ENCODE results near the gene MOCS3. TPM values are rescaled to one million over a fixed set of nuclear protein-coding genes. Genes with fewer than 3 reads are reported as not detected.
A peak's percentile ranks its signal among the peaks of the same experiment; 100 is the strongest.

The MOCS3 gene
- total RNA-seq, 1 experiment from 2014 or later: 6.4 TPM

- TF ChIP-seq CTCF (IDR thresholded peaks at IDR 0.05 in 2 of 3, conservative IDR thresholded peaks at IDR 0.05 in 1 of 3; ENCODE audit: borderline replicate concordance in 1 of 3, insufficient read depth in 1 of 3, low read depth in 2 of 3, low read length in 2 of 3) (no peak), CEBPB (IDR thresholded peaks at IDR 0.05; ENCODE audit: low read depth) (no peak), RAD21 (IDR thresholded peaks at IDR 0.05; ENCODE audit: low read depth) (no peak)
- TF ChIP-seq, protein P1, sequence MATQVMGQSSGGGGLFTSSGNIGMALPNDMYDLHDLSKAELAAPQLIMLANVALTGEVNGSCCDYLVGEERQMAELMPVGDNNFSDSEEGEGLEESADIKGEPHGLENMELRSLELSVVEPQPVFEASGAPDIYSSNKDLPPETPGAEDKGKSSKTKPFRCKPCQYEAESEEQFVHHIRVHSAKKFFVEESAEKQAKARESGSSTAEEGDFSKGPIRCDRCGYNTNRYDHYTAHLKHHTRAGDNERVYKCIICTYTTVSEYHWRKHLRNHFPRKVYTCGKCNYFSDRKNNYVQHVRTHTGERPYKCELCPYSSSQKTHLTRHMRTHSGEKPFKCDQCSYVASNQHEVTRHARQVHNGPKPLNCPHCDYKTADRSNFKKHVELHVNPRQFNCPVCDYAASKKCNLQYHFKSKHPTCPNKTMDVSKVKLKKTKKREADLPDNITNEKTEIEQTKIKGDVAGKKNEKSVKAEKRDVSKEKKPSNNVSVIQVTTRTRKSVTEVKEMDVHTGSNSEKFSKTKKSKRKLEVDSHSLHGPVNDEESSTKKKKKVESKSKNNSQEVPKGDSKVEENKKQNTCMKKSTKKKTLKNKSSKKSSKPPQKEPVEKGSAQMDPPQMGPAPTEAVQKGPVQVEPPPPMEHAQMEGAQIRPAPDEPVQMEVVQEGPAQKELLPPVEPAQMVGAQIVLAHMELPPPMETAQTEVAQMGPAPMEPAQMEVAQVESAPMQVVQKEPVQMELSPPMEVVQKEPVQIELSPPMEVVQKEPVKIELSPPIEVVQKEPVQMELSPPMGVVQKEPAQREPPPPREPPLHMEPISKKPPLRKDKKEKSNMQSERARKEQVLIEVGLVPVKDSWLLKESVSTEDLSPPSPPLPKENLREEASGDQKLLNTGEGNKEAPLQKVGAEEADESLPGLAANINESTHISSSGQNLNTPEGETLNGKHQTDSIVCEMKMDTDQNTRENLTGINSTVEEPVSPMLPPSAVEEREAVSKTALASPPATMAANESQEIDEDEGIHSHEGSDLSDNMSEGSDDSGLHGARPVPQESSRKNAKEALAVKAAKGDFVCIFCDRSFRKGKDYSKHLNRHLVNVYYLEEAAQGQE (IDR thresholded peaks at IDR 0.05; ENCODE audit: low read depth): no peak
Measured at GRCh38 chr20:50992336-50992732, 33.7 kb downstream of the MOCS3 start (continued).

GRCh38 chr20:50992733-50993457, 34.3 kb downstream of the MOCS3 start:
- H3K9me3 ChIP-seq (ENCODE audit: control insufficient read depth in 1 of 2, insufficient read depth in 1 of 2, low read depth in 1 of 2, low read length in 2 of 2): no peaks in the 10 kb centered on the region
- H3K4me2 ChIP-seq (ENCODE audit: low read length): 0 out of 2 replicates have a peak overlapping the region, but pooled peaks have one; percentile 11
- RAD21 ChIA-PET (ENCODE audit: low non-redundant PET in 1 of 2, low total read pairs in 2 of 2, uncharacterized antibody in 2 of 2, unreplicated experiment in 2 of 2): interaction anchor here (0.6 to 2.2 kb wide), 12 partner anchors 23 to 631 kb away, joined by 3 to 10 read pairs (median 4); no protein-coding TSS in a partner anchor
- H3K4me1 ChIP-seq (ENCODE audit: control insufficient read depth in 1 of 2, insufficient read depth in 2 of 2, low read length in 2 of 2): peaks cover 0 to 8% of the 10 kb centered on the region in 2 experiments; a peak in 1 of 4 replicates
- no peaks in the 10 kb centered on the region for H4K20me1 ChIP-seq (ENCODE audit: insufficient read depth)
- peak; percentile 100 for ATAC-seq
- DNase-seq (ENCODE audit: low read depth, low spot score): peak; percentile 93
- peak overlapping the region; percentile 60 for H2AFZ ChIP-seq (ENCODE audit: low read depth, low read length, poor library complexity, severe bottlenecking)
- no peak overlapping the region for H3K27ac ChIP-seq (ENCODE audit: low read depth, low read length)
- no peak overlapping the region for H3K9ac ChIP-seq (ENCODE audit: low read length)
- intact Hi-C loops (cut with micrococcal nuclease): loop anchor here (1.0 kb wide), 1 partner anchor 313 kb away; no protein-coding TSS in a partner anchor
- no peaks in the 10 kb centered on the region for H3K9me2 ChIP-seq (ENCODE audit: insufficient read depth)
- CTCF ChIA-PET: interaction anchor here (0.5 to 3.1 kb wide), 25 partner anchors 9 to 631 kb away, joined by 3 to 91 read pairs (median 4); partner anchors contain the start of genes DPM1 and MOCS3
- no peaks in the 10 kb centered on the region for H3K79me2 ChIP-seq (ENCODE audit: insufficient read depth, low read length)
- peaks cover 7% of the 10 kb centered on the region; the same call in 1 of the 2 replicates for H3K27me3 ChIP-seq (ENCODE audit: insufficient read depth, low read length)
- H3K36me3 ChIP-seq (ENCODE audit: control insufficient read depth in 1 of 2, insufficient read depth in 2 of 2, low read length in 2 of 2): no peaks in the 10 kb centered on the region
- H3K4me3 ChIP-seq (replicated peaks in 1 of 2; ENCODE audit: low read depth in 1 of 2, low read length in 2 of 2): no peak overlapping the region
- POLR2A ChIA-PET: interaction anchor here (1.0 to 2.4 kb wide), 2 partner anchors 314 to 331 kb away, joined by 4 to 15 read pairs; no protein-coding TSS in a partner anchor
- BruUV-seq (replicated peaks): no TSS peak
- TF ChIP-seq YY1 (IDR thresholded peaks at IDR 0.05; ENCODE audit: extremely low read depth, insufficient replicate concordance, low read depth, low read length) (no peak), EZH2phosphoT487 (IDR thresholded peaks at IDR 0.05; ENCODE audit: borderline replicate concordance) (no peak), FOSL1 (IDR thresholded peaks at IDR 0.05; ENCODE audit: low read depth) (no peak), ZFX (IDR thresholded peaks at IDR 0.05) (no peak; the same call in 1 of the 2 replicates), CBX3 (IDR thresholded peaks at IDR 0.05; ENCODE audit: low read depth) (peak; percentile 41; the same call in 1 of the 2 replicates), MAX (IDR thresholded peaks at IDR 0.05) (no peak), POLR2AphosphoS5 (IDR thresholded peaks at IDR 0.05; ENCODE audit: low read depth, low read length) (no peak), RAD21 (IDR thresholded peaks at IDR 0.05; ENCODE audit: low read depth) (peak; percentile 94), CEBPB (IDR thresholded peaks at IDR 0.05; ENCODE audit: low read depth) (no peak), TCF7L2 (IDR thresholded peaks at IDR 0.05; ENCODE audit: borderline replicate concordance, extremely low read depth, insufficient read depth, insufficient read length) (peak; percentile 27), JUND (IDR thresholded peaks at IDR 0.05) (no peak), SRF (IDR thresholded peaks at IDR 0.05; ENCODE audit: low read depth) (0 out of 2 replicates have a peak, but pooled peaks have one; percentile 25)
- TF ChIP-seq, protein P2, sequence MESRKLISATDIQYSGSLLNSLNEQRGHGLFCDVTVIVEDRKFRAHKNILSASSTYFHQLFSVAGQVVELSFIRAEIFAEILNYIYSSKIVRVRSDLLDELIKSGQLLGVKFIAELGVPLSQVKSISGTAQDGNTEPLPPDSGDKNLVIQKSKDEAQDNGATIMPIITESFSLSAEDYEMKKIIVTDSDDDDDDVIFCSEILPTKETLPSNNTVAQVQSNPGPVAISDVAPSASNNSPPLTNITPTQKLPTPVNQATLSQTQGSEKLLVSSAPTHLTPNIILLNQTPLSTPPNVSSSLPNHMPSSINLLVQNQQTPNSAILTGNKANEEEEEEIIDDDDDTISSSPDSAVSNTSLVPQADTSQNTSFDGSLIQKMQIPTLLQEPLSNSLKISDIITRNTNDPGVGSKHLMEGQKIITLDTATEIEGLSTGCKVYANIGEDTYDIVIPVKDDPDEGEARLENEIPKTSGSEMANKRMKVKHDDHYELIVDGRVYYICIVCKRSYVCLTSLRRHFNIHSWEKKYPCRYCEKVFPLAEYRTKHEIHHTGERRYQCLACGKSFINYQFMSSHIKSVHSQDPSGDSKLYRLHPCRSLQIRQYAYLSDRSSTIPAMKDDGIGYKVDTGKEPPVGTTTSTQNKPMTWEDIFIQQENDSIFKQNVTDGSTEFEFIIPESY (IDR thresholded peaks at IDR 0.05; ENCODE audit: extremely low read depth, insufficient replicate concordance, low read length): no peak
